CD8-positive, alpha-beta memory T cell (primary cell): Measurements from ENCODE around the gene NOC2L. TPM values are rescaled to one million over a fixed set of nuclear protein-coding genes. Genes with fewer than 3 reads are reported as not detected.

Experiments
- polyA plus RNA-seq: library from polyadenylated mRNA; unstranded; fragments of 300-500 nt; fragmentation: Illumina TruSeq; gene quantifications from one replicate; pipeline ENCODE4 v1.2.3, GENCODE V29; 2021
- total RNA-seq, 2 experiments: library from RNA; stranded (reverse); gene quantifications; one replicate each; pipeline ENCODE4 v1.2.3, GENCODE V29; 2021

NOC2L gene
- total and polyA plus RNA-seq, 3 experiments from 2014 or later = 72.3 to 187 (median 175) TPM

Other genes starting within 250 kb of the NOC2L start
- gene SAMD11, start 35.3 kb downstream of the NOC2L start, total RNA-seq = not detected
- 0.20 TPM for gene SAMD11, start 35.3 kb downstream of the NOC2L start, polyA plus RNA-seq
- 10 to 100 TPM; 27.6 to 28.6 TPM for gene KLHL17, start 1.3 kb upstream of the NOC2L start, total RNA-seq
- 1.4 TPM for gene KLHL17, start 1.3 kb upstream of the NOC2L start, polyA plus RNA-seq
- 1 to 10 TPM; 2.7 to 3.5 TPM for gene PLEKHN1, start 7.2 kb upstream of the NOC2L start, total RNA-seq
- gene PLEKHN1, start 7.2 kb upstream of the NOC2L start, polyA plus RNA-seq = 0.49 TPM
- not detected for gene PERM1, start 22.8 kb upstream of the NOC2L start, total RNA-seq
- gene PERM1, start 22.8 kb upstream of the NOC2L start, polyA plus RNA-seq = not detected
- gene HES4, start 40.8 kb upstream of the NOC2L start, total RNA-seq = under 1 TPM; 0.24 to 0.62 TPM
- not detected for gene HES4, start 40.8 kb upstream of the NOC2L start, polyA plus RNA-seq
- 10 to 100 TPM; 16.9 to 20.4 TPM for gene ISG15, start 54.2 kb upstream of the NOC2L start, total RNA-seq
- 250 TPM for gene ISG15, start 54.2 kb upstream of the NOC2L start, polyA plus RNA-seq
- 1 to 10 TPM; 7.1 to 8.0 TPM for gene AGRN, start 60.9 kb upstream of the NOC2L start, total RNA-seq
- gene AGRN, start 60.9 kb upstream of the NOC2L start, polyA plus RNA-seq = not detected
- not detected for gene RNF223, start 115.0 kb upstream of the NOC2L start, total RNA-seq
- not detected for gene RNF223, start 115.0 kb upstream of the NOC2L start, polyA plus RNA-seq
- gene C1orf159, start 156.8 kb upstream of the NOC2L start, total RNA-seq = 10 to 100 TPM; 18.7 to 20.8 TPM
- 7.9 TPM for gene C1orf159, start 156.8 kb upstream of the NOC2L start, polyA plus RNA-seq
- not detected for gene TTLL10, start 214.6 kb upstream of the NOC2L start, total RNA-seq
- gene TTLL10, start 214.6 kb upstream of the NOC2L start, polyA plus RNA-seq = not detected
- gene TNFRSF18, start 247.3 kb upstream of the NOC2L start, total RNA-seq = 10 to 100 TPM; 91.0 to 97.1 TPM
- 2.0 TPM for gene TNFRSF18, start 247.3 kb upstream of the NOC2L start, polyA plus RNA-seq